Cardiac fibroblast (primary cell): ENCODE data around the gene FADS3.
A peak's percentile ranks its signal among the peaks of the same experiment; 100 is the strongest.

ENCODE experiments used
- DNase-seq, 2 donors: peaks; one replicate each; pipeline versions ENCODE4 v3.0.0 to v3.0.0-alpha.2; 2010; ENCODE audit warnings: low read depth in 2 of 2
- H3K4me3 ChIP-seq, 2 donors: replicated peaks in 1 of 2; 1 replicate in 1 of 2; 2 replicates in 1 of 2; pipeline ENCODE4 v1.5.1; 2011; ENCODE audit warnings: low read depth in 2 of 2, low read length in 2 of 2, mild to moderate bottlenecking in 2 of 2, moderate library complexity in 1 of 2
- TF ChIP-seq, protein P1 (sequence below): IDR thresholded peaks from one replicate; pipeline ENCODE4 v1.5.1; 2011; ENCODE audit warnings: low read depth, mild to moderate bottlenecking, low read length, inconsistent platforms

The FADS3 gene

DNA sequence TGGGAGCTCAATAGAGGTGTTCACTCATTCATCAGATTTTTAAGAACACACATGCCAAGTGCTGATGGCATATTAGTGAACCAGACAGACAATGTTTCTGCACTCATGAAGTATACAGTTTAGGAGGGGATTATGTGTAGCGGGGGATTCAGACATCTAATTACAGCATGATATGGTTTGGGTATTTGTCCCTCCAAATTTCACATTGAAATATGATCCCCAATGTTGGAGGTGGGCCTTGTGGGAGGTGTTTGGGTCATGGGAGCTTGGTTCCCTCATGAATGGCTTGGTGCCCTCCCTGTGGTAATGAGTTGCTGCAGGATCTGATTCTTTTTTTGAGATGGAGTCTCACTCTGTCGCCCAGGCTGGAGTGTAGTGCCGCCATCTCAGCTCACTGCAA, 34.9 kb upstream of the FADS3 start:
- DNase-seq = no peak
- TF ChIP-seq, protein P1, sequence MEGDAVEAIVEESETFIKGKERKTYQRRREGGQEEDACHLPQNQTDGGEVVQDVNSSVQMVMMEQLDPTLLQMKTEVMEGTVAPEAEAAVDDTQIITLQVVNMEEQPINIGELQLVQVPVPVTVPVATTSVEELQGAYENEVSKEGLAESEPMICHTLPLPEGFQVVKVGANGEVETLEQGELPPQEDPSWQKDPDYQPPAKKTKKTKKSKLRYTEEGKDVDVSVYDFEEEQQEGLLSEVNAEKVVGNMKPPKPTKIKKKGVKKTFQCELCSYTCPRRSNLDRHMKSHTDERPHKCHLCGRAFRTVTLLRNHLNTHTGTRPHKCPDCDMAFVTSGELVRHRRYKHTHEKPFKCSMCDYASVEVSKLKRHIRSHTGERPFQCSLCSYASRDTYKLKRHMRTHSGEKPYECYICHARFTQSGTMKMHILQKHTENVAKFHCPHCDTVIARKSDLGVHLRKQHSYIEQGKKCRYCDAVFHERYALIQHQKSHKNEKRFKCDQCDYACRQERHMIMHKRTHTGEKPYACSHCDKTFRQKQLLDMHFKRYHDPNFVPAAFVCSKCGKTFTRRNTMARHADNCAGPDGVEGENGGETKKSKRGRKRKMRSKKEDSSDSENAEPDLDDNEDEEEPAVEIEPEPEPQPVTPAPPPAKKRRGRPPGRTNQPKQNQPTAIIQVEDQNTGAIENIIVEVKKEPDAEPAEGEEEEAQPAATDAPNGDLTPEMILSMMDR = no peak
- no peak overlapping the region for H3K4me3 ChIP-seq

DNA sequence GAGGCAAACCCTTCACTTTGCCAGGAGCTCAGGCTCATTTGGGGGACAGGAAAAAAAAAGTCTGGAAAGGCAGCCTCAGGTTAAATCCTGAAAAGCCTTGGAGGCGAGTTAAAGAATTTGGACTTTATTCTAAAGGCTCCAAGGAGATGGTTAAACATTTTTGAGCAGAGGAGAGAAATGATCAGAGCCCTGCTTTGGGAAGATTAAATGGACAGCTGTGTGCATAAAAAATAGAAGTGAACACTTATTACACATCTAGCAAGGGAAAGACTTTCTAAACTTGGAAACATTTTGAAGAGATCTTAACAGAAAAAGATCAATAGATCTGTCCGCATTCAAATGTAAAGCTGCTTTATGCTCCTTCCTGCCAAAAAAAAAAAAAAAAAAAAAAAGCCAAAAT, 34.4 kb upstream of the FADS3 start:
- TF ChIP-seq, protein P1 = no peak
- no peak for DNase-seq
- no peak overlapping the region for H3K4me3 ChIP-seq

DNA sequence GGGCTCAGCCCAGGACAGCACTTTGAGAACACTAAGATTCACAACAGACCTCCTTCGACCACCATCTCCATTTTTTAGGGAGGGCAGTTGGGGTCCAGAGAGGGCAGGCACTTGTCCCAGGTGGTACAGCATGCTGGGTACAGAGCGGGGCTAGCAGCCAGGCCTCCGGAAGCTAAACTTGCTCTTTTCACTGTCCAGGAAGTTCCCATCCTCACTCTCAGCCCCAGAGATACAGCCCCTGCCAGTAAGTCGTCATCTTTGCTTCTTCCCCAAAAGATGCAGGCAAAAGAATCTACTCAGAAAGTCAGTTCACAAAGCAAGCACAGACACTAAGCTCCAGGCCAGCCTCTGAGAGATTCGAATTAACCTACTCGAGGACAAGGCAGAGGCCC, 32.7 kb upstream of the FADS3 start:
- H3K4me3 ChIP-seq = no peak overlapping the region
- no peak for DNase-seq
- TF ChIP-seq, protein P1 = no peak

DNA sequence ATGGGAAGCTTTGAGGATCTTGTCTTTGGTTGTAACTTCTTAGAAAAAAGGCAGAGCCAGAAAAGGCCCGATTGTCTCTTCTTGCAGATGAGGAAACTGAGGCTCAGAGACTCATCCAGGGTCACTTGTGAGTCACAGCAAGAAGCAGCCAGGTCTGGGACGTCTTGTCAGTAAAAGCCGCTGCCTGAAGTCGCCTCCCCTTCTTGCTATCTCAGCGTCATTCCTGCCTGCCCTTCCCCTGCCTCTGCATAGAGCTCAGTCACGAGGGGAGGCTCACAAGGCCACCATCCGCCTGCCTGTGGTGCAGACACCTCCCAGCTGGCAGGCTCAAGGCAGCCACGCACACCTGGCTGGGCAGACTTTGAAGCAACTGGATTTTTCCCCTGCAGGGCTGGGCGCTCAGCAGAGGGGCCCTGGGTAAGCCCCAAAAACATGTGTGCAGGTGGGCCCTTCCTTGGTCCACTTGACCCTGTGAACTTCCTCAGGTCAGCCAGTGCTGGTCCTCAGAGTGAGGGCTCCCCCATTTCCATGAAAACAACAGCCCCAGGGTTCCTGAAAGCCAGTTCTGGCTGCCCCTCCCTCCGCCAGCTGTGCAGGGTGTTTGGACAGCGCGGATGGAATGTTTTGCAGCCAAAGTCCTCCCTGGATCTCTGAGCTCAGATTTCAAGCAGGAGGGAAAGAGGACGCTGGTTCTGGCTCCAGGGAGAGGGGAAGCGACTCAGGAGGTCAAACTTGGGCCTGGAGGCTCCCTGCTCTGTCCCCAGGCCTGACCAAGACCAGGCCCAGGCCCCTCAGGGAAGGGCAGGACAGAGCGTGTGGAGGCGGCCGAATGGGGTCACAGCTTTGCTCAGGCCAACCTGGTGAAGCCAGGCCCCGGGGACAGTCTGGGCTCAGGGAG, 32.1 kb upstream of the FADS3 start:
- no peak overlapping the region for H3K4me3 ChIP-seq
- TF ChIP-seq, protein P1 = no peak
- peak; percentile 53 to 87 for DNase-seq

DNA sequence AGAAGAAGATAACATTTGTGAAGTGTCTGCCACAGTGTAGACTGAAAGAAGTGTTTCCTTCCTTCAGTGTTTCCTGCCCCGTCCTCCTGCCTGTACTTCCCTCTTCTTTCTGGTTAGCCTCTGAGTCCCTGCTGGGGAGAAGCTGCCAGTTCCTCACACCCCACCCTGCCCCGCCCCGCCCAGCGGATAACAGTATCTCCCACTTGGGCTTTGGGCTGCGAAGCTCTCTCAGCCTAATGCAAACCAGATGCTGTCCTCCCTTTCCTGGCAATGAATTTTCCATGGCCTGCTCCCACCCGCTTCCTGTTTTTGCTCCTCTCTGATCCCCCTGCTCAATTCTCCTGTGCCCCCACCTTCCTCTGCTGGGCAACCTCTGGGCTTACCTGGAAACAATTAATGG, 31.2 kb upstream of the FADS3 start:
- TF ChIP-seq, protein P1 = no peak
- no peak overlapping the region for H3K4me3 ChIP-seq
- peak; percentile 61 to 95 for DNase-seq

DNA sequence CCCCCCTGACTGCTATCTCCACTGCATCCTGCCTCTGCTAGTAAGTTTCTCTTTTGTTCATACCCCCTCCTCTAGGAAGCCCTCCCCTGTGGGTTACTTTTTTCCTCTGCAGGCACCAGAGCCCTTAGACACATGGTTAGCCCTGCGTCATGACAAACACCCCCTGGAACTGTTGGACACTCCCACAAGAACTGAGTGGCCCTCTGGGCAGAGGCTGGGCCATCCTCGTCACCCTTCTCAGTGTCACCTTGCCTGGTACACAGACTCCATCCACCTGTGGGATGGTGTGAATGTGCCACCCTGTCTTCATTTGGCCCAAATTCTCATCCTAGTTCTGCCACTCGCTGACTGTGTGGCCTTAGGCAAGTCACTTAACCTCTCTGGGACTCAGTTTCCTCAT, 30.1 kb upstream of the FADS3 start:
- no peak for DNase-seq
- no peak overlapping the region for H3K4me3 ChIP-seq
- TF ChIP-seq, protein P1 = no peak
